Hematopoietic multipotent progenitor cell treated with erythropoietin and hydrocortisone succinate and interleukin-3 and kit ligand, for 6 days (in vitro differentiated cells): Measurements from ENCODE around the gene COL23A1.
"Not testable (repeated sequence)": the region's sequence is repeated elsewhere in the genome, so short reads cannot be mapped to it uniquely, and the experiment has no call there.

ENCODE experiments used
- DNase-seq: peaks from one replicate; pipeline ENCODE4 v3.0.0-alpha.2; 2015

COL23A1 gene

DNA sequence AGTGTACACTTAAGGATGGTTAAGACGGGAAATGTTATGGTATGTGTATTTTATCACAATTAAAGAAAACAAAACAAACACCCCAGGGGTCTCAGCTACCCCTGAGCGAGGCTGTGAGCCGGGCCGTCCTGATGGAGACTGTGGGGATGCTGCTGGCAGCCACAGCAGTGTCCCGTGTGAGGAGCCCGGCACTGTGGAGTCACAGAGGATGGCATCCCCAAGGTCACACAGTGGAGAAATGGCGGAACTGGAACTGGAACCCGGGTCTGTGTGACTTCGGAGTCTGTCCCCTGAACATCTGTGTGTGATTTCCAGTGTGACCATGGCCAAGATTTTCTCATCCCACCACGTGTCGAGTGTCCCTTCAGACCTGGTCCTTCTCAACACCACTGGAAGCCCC lies 276.9 kb downstream of the COL23A1 start:
- DNase-seq = no peak

DNA sequence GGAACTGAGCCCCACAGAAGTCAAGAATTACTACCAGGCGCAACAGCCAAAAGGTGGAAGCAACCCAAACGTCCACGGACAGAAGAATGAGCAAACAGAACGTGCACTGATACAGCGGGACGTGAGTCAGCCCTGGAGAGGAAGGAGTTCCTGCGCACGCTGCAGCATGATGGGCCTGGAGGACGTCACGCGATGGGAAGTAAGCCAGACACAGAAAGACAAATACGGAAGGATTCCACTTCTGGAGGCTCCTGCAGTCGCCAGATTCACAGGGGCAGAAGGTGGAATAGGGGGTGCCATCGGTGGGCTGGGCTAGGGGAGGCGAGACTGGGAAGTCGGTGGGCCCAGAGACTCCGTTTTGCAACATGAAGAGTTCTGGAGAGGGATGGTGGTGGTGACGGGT lies 277.3 kb downstream of the COL23A1 start:
- no peak for DNase-seq

DNA sequence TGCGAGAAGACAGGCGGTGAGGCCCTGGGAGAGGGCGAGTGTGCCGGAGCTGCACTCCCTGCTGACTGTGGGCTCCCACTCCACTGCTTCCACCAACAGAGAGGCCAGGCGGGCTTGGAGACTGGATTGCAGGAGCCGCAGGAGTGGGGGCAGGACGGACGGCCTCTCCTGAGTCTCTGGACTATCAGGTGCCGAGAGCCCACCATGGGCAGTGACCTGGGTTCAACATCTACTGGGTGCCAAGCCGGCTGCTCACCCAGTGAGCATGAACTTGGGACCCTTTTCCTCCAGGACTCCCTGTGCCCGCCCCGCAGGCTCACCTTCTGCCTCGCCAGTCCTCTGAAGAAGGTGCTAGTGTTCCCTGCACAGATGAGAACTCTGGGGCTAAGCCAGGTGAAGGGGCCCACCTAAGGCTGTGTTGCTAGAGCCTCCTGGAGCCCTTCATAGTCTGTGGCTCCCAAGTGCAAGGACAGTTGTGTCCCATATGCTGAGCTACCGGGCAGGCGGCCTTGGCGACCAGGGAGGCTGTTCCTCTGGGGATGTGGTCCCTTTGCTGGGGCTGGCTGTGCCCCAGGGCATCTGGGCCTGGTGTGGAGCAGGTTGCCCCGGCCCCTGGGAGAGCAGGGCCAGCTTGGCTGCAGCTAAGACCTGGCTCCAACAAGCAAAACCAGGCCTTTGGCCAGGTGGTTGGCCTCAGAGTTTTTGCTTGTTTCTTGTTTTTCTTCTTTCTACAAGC lies 279.9 kb downstream of the COL23A1 start:
- no peak for DNase-seq

DNA sequence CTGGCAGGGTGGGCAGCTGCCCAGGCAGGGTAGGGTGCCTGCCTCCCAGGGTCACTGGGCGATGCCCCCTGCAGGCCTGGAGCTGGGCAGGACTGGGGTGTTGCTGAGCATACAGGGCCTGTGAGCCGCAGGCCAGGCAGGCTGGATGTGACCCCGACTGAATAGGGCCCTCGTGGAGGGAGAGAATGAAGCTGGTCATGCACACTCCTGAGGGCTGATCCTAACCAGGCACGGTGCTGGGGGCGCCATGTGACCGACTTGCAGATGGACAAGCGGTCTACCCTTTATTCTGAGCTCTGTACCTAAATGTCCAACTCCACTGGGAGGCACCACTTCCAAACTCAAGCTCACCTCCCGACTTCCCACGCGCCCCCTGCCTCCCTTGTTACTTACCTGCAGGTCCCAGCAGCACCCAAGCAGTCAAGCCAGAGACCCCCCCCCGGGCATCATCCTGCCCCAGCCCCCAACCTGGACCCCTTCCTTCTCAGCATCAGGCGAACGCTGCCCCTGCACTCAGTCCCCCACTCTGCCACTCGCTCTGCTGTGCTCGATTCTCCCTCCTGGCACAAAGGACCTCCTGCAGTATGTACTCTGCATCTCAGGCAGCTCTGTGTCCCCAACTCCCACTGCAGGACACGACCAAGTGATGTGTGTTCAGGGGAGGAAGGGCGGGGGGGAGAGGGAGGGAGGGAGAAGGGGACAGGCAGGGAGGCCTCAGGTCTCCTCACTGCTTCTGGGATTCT lies 280.8 kb downstream of the COL23A1 start:
- DNase-seq = no peak

DNA sequence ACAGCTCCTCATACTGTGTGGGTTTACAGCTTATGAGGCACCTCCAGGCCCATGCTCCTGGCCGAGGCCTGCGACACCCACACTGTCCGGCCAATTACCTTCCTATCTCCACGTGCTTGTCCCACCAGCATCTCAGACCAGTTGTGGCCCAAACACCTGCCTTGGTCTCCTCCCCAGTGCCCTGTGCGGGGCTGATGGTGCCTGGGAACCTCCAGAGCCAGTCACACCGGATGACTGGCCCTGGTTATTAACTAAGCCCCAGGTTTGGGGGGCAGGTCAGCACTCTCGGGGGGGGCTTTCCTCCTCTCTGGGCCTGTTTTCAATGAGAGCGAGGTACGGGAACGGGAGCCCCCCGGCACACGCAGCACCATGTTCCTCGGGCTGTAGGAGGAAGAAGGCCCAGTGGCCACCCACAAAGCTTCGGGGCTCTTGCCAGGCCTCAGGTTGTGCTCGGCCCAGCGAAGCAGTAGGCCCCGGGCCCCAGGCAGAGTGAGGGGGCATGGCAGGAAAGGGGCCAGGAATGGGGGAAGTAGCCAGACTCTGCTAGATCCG lies 281.6 kb downstream of the COL23A1 start:
- no peak for DNase-seq

DNA sequence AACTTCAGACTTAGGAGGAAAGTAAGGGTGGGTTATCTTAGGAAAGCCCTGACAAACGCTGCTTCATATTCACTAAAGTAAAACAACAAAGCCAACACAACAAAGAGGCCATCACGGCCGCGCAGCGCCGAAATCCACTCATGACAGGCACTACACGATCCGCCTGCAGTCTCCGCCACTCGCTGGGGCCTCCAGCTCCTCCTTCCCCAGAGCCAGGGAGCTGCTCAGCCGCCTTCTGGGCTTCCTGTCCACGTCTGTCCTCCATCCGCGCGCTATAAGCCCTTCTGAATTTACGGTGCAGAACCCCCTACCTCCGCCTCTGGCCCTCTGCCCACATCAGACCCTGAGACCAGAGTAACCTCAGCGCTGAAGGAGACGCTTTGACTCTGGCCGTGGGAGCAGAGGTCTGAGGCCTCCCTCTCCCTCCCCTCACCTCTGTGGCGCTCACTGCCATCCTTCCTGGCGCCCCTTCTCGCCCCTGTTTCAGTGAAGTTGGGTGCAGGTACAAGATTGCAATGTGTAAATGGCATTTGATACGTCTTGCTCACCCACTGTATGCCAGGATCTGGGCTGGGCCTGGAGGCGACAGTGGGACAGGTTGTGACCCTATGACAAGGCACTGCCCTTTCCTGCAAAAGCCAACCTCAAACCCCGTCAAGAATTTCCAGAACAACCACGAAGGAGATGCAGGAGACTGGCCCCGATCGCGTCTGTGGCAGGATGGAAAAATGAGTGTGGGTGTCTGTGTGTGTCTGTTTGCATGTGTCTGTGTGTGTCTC lies 282.7 kb downstream of the COL23A1 start:
- no peak for DNase-seq

DNA sequence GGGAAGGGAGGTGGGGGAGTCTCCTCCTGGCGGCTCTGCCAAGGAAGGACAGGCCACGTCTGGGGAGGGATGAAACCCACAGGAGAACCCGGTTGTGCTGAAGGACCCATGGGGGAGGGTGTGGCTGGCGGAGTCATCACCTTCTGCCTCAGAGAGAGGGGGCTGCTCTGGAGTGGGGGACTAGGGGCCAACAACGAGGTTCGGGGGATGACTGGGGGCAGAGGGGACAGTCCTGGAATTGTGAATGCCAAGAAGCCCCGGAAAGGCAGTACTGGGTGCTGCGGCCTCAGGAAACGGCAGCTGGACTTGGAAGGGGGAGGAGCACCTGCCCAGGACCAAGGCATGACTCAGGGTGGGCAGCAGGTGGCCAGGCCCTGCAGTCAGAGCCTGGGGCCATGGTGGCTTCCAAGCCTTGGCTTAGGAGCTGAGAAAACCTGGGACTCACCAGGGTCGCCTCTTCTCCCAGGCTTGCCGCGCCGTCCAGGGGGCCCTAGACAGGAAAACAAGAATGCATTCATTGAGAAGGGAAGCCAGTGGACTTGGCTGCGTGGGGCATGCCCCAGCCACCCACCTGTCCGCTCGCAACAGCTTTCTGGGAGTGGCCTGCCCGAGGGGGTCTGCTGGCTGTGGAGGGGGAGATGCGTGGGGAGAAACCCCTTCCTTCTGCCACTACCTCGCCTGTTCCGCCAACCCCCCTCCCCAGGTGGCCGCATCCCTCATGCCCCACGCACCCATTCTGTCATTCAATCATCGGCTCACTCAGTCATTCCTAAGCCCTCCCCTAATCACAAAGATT lies 283.6 kb downstream of the COL23A1 start:
- DNase-seq = no peak

DNA sequence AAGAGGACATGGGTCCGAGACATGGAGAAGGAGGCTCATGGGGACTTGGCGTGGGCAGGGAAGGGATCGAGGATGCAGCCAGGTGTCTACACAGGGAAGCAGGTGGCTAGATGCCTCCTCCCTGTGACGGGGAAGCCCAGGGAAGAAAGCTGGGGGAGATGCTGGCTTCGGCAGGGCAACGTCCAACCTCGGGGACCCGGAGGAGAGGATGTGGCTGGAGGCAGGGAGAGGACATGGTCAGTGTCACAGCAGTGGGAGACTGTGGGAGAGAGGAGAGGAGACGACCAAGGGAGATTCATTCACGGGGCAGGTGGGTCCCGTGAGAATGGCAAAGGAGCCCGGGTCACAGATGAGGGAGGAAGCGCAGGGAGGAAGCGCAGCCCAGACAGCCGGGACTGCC lies 284.4 kb downstream of the COL23A1 start:
- no peak for DNase-seq

DNA sequence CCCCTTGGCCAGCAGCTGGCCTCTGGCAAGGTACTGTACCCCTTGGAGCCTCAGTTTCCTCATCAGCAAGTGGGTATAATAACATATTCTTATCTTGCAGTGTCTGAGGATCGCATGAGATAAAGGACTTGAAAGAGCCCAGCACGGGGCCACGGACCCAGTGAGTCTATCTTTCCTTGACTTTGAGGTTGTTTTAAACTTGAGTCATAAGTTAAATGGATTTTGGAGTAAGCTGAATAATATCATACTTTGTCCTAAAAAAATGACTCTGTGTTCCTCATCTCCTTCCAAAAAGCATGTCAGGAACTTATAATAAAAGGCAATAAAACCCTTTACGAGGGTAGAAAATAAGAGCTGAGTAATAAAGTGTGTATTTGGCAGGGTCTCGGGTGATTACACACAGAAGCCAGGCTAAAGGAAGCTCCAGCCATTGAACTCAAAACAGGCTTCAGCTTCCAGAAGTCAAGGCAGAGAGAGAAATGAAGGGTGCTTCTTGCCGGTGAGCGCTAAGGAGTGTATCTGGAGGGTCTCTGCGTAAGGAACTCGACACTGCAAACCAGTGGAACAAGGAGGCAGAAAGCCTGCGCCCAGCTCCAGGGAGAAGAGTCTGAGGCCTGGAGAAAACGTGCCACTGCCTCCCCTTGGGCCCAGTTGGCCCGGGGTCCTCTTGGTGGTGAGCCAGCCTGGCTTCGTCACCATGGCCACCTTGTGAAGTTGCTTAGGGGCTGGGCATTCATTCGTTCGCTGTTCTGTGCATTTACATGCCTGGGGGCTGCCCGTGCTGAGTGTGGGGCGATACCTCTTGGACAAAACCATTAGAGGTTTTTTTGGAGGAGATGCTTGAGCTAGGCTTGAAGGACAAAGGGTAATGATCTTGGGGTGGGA lies 285.2 kb downstream of the COL23A1 start:
- no peak for DNase-seq

DNA sequence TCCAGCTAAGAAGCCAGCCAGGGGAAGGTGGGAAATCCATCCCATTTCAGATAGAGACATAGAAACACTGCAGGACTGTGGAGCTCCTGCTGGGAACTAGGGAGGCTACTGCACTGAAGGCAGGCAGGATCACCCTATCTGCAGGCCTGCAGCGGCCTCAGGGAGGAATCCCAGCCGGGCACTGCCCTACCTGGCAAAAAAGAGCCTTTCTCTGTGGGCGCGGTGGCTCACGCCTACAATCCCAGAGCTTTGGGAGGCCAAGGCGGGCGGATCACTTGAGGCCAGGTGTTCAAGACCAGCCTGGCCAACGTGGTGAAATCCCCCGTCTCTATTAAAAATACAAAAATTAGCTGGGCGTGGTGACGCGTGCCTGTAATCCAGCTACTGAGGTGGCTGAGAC lies 286.2 kb downstream of the COL23A1 start:
- no peak for DNase-seq

DNA sequence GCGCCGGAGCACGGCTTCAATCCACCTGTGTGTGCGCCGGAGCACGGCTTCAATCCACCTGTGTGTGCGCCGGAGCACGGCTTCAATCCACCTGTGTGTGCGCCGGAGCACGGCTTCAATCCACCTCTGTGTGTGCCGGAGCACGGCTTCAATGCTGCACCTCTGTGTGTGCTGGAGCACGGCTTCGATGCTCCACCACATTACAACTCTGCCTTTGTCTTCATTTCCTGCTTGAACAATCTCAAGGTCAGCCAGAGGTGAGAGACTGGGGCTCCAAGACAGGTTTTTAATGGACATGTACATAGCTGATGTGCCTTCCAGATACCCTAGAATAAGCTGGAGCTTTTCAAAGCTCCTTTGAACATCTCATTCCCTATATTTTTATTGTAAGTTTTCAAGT lies 287.9 kb downstream of the COL23A1 start:
- not testable (repeated sequence) for DNase-seq

DNA sequence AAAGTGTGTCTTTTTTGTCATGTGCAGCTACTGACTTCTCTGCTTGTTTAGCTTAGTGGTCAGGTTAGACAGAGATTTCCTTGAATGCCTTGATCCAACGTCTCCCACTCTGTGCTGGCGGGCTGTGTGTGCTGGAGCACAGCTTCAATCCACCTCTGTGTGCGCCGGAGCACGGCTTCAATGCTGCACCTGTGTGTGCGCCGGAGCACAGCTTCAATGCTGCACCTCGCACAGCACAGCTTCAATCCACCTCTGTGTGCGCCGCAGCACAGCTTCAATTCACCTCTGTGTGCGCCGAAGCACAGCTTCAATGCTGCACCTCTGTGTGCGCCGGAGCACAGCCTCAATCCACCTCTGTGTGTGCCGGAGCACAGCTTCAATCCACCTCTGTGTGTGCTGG lies 288.6 kb downstream of the COL23A1 start:
- DNase-seq = no peak

DNA sequence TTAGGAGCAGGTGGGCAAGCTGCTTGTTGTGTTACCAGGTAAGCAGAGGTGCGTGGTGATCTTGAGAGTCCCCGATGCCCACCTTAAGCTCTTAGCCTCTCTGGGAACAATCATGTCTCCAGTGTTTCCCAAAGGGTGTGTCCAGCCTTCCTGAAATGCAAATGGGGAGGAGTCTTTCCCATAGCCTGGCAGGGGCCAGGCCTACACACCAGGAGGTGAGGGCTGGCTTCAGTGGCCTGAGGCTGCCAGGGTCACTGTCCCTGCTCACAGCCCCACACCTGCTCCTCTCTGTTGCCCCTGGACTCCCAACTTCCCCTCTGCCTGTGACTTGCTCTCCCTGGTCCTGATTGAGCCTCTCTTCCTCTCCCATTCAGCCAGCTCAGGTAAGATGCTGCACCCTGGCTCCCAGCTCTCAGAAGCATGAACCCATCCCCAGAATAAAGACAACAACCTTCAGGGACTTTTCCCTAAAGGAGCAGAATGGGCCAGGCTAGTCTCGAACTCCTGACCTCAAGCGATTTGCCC lies 291.8 kb downstream of the COL23A1 start:
- DNase-seq = no peak

DNA sequence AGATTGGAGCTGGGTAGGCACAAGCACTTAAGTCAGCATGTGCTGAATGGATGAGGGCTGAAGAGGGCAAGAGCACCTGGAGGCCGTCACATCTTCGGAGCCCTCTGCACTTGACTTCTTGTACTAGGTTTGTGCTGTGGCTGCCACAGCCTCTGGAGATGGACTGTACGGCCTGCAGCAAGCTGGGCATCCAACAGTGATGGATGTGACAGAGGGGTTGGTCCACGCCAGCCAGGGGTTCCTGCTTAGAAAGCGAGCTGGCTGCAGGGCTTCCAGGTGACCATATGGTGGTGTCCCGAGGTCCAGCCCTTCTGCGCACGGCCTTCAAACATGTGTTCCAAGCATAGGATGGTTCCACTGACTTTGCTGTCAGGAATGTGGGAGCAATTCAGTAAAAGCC lies 292.4 kb downstream of the COL23A1 start:
- no peak for DNase-seq

DNA sequence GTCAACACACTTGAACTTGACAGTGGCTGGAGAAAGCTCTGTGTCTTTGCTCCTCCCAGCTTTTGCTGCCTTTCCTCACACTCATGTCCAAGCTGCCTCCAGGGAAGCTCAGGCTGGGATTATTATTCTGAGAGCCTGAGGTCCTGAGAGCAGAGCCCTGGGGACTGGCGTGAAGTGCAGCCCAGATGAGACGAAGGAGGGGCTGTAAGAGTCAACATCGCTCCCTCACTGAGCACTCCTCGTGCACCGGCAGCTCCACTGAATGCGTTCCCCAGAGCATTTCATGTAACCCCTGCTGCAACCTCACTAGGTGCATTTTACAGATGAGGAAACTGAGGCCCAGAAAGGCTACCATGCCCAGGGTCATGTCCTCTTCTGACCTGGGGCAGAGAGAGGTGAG lies 294.1 kb downstream of the COL23A1 start:
- DNase-seq = no peak

DNA sequence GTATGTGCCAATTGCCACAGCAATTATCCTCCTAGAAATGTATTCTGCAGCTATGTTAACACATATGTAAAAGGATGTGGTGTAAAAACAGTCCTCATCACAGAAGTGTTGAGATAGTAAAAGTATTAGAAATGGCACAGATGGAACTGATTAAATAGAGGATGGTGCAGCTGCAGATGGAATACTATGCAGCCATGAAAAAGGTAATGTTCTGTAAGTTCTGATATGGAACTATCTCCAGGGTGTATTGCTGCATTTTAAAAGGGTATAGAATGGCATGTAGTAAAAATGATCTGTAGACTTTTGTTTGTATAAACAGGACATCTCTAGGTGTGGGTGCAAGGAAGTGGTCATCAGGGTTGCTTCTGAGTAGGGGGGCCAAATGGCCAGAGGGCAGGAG lies 294.6 kb downstream of the COL23A1 start:
- no peak for DNase-seq

DNA sequence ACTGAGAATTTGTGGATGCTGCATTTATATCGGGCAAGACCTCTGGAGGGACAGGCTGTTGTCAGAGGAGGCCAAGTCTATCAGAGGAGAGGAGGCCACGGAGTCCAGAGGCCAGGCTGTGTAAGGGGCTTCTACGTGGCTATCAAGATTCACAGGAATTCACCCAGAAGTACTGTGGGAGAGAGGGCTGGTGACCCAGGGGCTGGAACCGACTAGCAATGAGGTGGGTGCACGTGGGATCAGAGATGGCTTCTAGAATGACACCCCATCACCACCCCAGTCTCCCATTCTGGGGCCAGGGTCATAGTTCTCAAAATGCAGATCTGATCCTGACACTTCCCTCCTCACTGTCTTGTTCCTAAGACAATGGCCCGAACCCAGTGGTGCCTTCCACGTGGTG lies 296.4 kb downstream of the COL23A1 start:
- DNase-seq = no peak

DNA sequence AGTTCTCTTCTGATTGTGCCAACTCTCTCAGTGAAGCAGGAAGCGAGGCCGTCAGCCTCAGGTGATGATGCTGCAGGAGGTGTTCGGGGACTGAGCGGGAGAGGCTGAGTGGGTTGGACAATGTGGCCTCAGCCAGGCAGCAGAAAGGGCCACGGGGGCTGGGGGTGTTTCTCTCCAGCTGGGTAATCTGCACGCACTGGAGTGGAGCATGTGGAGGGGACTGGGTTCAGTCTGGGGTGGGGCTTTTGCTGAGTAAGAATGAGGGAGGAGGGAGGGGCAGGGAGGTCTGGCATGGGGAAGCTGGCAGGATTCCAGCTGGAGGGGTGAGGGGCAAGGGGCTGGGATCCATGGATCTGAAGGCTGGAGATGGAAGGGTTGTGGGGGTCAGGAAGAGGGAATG lies 296.8 kb downstream of the COL23A1 start:
- no peak for DNase-seq

DNA sequence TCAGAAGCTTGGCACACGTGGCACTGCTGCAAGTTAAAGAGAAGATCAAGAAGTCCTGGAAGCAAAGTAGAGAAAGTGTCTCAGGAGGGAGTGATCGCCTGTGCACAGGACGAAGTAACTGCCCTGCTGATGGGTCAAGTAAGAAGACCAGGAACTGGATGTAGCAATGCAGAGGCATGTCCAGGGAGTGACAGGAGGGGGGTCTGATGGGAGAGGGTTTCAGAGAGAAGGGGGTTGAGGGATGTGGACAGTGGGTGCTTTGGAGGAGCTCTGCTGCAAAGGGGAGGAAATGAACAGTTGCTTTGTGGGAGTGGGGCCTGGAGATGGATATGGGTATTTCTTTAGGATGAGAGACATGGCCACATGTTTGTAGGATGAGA lies 297.4 kb downstream of the COL23A1 start:
- DNase-seq = no peak

DNA sequence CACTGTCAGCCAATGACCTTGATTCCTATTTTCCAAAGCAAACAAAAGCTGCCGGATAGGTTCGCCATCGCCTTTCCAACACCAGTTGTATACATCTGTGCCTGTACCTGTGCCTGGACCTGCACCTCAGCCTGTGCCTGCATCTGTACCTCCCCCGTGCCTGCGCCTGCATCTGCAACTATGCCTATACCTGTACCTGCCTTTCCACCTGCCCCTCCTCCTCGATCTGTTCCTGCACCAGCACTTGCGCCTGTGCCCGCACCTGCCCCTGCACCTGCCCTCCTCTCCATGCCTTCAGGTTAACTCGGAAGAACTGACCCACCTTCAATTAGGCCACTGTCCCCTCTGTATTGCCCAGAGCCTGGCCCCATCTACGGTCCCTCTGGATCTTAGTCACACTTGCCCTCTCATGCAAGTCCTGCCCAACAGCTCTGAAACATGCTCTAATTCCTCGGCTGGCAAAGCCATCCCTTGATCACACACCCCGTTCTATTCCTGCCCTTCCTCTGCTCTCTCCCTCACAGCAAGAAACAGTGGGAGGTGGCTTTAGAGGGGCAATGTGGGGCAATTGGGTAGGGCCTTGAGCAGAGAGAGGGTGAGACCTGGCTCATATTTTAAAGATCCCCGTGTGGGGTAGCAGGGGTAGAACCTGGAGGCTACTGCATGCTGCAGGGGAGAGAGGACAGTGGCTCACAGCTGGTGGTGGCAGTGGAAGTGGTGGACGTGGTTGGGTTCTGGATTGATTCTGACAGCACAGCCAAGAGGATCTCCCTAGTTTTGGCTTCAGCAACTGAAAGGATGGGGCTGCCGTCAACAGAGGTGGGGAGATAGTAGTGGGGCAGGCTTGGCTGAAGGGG lies 298.0 kb downstream of the COL23A1 start:
- DNase-seq = no peak
